GM21390 (cell line): ENCODE data around the gene SMC5.

Experiments used
- ATAC-seq: cut with Tn5 transposase; IDR thresholded peaks from one replicate; pipeline ENCODE4 v1.9.1; 2021; ENCODE audit not compliant: unreplicated experiment

SMC5 gene

GRCh38 chr9:70403166-70403565, 144.4 kb downstream of the SMC5 start:
- no peak for ATAC-seq

- ATAC-seq: no peak
Observed at GRCh38 chr9:70403618-70404025, 144.8 kb downstream of the SMC5 start.

DNA sequence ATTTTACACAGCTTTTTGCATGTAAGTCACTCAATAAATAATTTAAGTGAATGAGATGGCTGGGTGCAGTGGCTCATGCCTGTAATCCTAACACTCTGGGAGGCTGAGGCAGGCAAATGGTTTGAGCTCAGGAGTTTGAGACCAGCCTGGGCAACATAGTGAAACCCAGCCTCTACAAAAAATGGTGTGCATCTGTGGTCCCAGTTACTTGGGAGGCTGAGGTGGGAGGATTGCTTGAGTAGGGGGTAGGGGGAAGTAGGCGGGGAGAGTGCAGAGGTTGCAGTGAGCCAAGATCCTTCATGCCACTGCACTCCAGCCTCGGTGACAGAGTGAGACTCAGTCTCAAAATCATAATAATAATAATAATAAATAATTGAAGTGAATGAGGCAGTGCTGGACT, 145.5 kb downstream of the SMC5 start:
- no peak for ATAC-seq
